ENCODE measurements around the gene ADAMTS10.

ADAMTS10 gene

DNA sequence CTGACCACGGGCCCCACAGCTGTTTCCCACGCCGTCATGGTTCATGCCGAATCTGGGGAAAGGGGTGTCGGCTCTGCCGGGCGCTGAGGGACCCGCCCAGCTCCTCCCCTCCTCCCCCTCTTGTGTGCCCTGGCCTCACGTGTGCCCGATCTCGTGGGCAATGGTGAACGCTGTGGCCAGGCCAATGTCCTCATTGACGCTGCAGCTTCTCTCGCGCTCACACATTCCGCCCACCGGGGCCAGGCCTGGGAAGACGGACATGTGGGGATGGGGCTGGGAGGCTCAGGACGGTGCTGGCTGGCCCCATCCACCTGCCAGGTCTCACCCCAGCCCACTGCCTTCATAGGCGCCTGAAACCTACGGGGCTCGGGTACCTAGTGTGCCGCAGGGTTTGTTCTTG, 14.3 kb downstream of the ADAMTS10 start:
- TF ChIP-seq, protein P1, sequence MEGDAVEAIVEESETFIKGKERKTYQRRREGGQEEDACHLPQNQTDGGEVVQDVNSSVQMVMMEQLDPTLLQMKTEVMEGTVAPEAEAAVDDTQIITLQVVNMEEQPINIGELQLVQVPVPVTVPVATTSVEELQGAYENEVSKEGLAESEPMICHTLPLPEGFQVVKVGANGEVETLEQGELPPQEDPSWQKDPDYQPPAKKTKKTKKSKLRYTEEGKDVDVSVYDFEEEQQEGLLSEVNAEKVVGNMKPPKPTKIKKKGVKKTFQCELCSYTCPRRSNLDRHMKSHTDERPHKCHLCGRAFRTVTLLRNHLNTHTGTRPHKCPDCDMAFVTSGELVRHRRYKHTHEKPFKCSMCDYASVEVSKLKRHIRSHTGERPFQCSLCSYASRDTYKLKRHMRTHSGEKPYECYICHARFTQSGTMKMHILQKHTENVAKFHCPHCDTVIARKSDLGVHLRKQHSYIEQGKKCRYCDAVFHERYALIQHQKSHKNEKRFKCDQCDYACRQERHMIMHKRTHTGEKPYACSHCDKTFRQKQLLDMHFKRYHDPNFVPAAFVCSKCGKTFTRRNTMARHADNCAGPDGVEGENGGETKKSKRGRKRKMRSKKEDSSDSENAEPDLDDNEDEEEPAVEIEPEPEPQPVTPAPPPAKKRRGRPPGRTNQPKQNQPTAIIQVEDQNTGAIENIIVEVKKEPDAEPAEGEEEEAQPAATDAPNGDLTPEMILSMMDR (IDR thresholded peaks at IDR 0.05): no peak

DNA sequence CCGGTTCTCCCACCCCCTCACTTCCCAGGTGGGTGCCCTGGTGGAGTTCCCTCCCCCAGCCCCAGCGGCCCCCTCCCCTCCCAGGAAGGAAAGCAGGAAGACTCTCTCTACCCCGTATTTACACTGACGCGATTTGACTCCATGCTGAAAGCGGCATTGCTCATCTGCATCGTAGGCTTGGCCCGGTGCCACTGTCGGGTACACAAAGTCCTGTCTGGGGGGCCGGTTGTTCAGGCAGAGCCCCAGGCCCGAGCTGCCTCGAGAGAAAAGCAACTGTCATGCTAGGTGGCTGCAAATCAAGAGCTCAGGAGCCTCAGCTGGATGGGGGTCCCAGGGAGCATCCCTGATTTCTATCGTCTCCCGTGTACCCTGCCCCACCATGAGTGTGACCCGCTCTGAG, 14.9 kb downstream of the ADAMTS10 start:
- TF ChIP-seq, protein P1 (IDR thresholded peaks at IDR 0.05): no peak

DNA sequence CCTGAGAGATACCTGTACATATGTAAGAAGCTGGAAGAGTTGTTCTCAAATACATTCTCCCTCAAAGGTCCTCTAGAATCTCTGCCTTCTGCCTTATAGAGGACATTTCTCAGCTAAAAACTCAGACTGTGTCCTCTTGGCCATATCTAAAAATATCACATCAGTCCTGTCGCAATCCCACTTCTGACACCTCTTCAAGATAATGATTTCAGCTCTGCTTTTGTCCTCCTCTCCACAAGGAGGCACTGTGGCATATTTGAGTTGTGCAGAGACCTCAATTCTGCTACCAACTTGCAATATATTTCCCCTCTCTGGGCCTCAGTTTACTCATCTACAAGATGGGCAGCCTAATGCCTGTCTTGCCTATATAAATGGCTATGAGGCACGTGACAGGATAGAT, 16.6 kb downstream of the ADAMTS10 start:
- TF ChIP-seq, protein P1 (IDR thresholded peaks at IDR 0.05): no peak

DNA sequence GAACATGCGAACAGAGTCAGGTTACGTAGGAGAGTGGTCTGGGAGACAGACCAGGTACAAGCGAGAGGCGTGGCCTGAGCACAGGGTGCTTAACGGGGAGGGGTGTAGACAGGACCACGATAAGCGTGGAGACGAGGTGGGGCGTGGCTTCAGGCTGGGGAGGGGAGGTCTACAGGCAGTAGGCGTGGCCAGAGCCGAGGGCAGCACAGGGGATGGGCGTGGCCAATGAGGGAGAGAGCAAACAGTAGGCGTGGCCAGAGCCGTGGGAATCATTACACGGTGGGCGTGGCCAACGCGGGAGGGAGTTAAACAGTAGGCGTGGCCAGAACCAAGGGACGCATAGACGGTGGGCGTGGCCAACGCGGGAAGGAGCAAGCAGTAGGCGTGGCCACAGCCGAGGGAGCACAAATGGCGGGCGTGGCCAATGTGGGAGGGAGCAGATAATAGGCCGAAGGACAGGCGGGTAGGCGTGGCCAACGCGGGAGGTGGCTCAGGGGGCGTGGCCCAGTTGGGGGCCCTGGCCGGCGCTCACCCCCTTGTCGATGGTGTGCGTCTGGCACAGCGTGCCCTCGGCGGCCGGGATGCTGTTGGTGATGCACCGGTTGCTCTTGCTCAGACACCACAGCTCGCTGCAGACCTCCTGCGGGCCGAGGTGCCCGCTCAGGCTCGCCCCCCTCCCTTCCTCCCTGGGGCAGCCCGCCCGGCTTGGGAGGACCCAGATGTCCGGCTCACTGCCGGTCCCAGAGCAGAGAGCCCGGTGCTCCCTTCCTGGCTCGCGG, 18.1 kb downstream of the ADAMTS10 start:
- TF ChIP-seq, protein P1 (IDR thresholded peaks at IDR 0.05): no peak

DNA sequence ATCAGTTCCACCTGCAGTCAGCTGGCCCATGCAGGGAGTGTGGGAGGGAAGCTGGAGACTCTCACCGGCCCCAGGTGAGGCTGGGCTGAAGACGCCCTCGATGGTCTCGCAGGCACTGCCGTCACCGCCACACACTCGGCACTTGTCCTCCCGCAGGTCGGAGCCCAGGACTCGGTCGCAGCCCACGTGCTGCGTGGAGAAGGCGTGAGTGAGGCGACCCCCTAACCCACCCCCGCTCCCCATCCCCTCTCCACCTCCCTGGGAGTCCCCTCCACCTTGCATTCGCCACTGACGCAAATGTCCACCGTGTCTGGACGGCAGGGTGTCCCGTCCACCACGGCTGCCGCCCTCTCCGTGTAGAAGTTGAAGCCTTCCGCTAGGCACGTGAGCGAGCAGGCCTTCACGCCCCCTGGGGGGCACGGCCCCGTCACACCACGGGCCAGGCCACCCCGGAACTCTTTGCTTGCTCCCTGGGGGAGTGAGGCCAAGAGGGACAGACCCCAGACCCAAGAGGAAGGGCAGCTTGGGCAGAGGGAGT, 21.3 kb downstream of the ADAMTS10 start:
- TF ChIP-seq, protein P1 (IDR thresholded peaks at IDR 0.05): no peak

DNA sequence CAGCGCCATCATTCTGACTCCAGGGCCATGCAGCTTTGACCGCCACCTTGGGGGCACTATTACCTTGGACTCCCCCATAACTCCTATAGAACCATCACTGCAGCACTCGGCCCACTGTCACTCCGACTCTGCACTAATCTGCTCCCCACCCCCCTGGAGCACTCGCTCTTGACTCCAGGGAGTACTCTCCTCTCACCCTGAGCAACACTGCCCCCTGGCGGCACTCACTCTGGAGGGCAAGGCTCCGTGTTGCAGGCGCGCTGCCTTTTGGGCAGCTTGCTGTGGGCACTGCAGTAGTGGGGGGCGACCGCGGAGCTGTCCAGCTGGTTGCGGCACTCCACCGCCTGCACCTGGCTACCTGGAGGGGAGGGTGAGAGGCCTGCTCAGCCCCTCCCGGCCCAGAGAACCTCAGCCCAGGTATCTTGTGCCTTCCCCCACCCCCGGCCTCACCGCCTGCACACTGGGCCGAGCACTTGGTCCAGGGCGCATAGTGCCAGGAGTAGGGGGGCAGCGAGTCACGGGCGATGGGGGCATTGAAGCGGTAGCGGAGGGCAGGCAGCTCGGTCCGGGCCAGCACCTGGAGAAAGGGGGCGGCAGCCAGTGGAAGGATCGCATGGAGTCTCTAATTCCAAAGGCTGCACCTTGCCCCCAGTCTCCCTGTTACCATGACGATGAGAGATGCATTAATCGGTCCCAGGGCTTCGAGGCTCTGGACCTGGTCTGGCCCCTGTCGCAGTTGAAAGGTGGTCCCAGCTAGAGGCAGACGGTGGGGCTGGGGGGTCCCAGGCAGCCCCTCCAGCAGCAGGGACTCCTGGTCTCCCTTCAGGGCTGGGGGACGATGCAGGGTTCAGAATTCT, 24.4 kb downstream of the ADAMTS10 start:
- TF ChIP-seq, protein P1 (IDR thresholded peaks at IDR 0.05): peak; percentile 89

DNA sequence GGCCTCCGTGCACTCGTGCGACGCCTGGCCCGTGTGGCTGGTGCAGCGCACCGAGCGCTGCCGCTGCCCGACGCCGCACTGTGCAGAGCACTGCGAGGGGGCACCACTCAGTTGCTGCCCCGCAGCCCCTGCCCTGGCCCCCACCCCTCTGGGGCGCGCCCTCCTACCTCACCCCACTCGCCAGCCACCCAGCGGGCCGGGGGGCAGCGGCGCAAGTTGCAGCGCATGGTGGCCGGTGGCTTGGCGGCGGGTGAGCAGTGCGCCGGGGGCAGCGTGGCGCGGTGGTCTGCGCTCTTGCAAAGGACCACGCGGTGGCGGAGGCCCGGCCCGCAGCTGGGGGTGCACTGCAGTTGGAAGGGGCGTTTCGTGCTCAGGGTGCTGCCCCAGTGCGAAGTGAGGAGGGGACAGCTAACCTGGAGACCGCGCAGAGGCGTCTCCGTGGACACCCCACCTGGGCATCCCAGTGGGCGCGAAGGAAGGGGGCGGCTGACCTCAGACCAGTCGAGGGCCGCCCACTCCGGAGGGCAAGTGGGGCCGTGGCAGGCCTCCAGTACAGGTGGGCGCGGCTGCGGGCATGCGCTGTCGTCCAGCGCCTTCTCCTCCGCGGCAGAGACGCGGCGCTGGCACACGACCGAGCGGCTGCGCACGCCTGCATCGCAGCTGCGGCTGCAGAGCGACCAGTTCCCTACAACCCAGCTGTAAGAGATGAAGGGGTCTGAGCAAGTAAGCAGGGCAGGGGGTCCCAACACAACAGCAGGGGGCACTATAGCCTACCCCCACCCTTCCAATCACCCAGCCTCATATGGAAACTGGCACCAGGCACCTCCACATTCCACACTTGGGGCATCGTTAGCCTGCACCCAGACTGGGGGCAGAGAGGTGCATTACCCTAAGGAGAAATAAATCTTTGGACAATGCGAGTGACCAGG, 25.3 kb downstream of the ADAMTS10 start:
- TF ChIP-seq, protein P1 (IDR thresholded peaks at IDR 0.05): no peak
